ENCODE measurements around the gene PSAPL1. TPM values are rescaled to one million over a fixed set of nuclear protein-coding genes. Genes with fewer than 3 reads are reported as not detected.
A peak's percentile ranks its signal among the peaks of the same experiment; 100 is the strongest.

PSAPL1 gene
- total RNA-seq, 1 experiment from 2014 or later = not detected

GRCh38 chr4:7419961-7420660 lies 14.6 kb downstream of the PSAPL1 start:
- no peak for DNase-seq (ENCODE audit: low read depth)

DNA sequence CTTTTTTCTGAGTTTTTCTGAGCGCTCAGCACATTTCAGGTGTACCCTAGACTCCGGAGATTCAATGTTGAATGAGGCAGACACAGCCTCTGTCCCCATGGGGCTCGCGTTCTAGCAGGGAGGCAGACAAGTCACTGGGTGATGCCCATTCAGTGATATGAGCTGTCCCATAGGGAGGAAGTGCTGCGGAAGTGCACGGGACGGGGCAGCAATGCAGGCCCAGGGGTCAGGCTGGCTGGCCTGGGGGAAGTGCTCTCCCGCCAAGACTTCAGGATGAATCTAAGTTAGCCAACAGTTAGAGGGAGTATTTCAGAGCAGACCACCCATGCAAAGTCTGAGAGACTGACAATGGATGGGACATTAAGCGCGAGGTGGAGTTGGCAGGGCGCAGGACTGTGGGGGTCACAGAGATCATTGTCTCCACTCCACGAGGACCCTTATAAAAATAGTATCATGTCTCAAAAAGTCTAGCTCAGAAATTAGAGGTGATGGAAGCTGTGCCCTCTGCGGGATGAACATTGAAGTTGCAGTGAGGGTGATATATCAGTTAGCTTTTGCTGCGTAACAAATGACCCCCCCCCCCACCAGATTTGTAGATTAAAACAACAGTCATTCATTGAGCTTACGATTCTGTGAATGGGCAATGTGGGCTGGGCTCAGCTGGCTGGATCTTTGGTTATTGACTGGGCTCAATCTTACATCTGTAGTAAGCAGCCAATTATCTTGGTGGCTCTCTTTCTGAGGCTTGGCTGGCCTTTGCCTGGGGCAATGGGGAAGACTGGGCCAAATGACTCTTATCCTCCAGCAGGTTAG lies 16.4 kb downstream of the PSAPL1 start:
- no peak for DNase-seq (ENCODE audit: low read depth)

- no peak for DNase-seq (ENCODE audit: low read depth)
Observed at GRCh38 chr4:7417639-7418038, 17.1 kb downstream of the PSAPL1 start.

GRCh38 chr4:7416745-7417432 lies 17.8 kb downstream of the PSAPL1 start:
- DNase-seq (ENCODE audit: low read depth) = no peak

GRCh38 chr4:7415927-7416686 lies 18.6 kb downstream of the PSAPL1 start:
- DNase-seq (ENCODE audit: low read depth) = no peak

- DNase-seq (ENCODE audit: low read depth) = no peak
Observed at GRCh38 chr4:7414736-7415510, 19.8 kb downstream of the PSAPL1 start.

DNA sequence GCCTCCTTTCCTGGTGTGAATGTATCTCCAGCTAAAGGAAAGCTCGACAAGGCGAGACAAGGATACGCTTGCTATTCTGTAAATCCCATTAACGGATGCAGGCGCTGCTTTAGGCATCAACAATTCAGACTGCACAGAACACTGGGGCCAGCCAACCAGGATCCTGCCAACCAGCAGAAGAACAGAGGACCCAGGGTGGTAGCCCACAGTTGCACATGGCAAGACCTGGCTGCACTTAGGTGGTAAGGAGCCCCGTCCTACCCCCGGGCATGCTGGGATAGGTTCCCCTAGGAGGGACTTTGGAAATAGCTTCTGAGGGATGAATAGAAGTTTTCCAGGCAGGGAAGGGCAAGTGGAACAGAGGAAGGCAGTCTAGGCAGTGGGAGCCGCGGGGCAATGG lies 20.7 kb downstream of the PSAPL1 start:
- no peak for DNase-seq (ENCODE audit: low read depth)

GRCh38 chr4:7412554-7412912 lies 22.2 kb downstream of the PSAPL1 start:
- DNase-seq (ENCODE audit: low read depth) = no peak

- DNase-seq (ENCODE audit: low read depth) = no peak
Observed at GRCh38 chr4:7411896-7412553, 22.7 kb downstream of the PSAPL1 start.

GRCh38 chr4:7411491-7411890 lies 23.2 kb downstream of the PSAPL1 start:
- DNase-seq (ENCODE audit: low read depth) = no peak

DNA sequence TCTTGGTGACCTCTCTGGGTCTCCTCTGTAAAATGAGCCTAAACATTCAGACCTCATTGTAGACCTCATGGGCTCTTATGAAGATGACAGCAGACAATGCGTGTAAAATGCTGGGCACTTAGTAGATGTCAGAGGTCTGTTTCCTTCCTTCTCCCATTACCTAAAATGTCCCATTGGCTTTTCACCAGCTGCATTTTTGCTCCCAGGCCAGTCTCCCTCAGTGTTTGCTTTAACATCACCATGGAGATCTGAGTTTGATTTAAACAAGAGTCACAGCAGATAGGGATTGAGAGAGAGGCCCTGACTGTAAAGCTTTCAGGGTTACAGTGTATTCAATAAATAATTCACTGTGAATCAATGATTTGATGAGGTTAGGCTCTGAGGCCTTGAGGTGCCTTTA lies 24.3 kb downstream of the PSAPL1 start:
- peak; percentile 20 for DNase-seq (ENCODE audit: low read depth)

- DNase-seq (ENCODE audit: low read depth) = no peak
Observed at GRCh38 chr4:7408166-7408565, 26.6 kb downstream of the PSAPL1 start.

DNA sequence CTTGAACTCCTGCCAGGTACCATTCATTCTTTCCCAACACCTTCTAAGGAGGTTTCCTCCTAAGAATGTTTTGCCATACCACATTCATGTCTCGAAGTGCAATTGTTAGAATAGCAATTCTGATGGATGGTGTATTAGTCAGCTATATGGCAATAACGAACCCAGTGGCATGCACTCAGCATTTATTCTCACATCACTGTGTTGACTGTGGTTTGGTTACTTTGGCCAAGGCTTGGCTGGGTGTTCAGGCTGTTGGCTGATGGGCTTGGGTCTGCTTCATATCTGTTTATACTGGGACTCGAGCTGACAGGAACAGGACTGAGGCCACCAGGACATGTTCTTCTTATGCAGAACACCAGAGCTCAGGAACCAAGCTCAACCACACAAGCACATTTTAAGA lies 31.7 kb downstream of the PSAPL1 start:
- DNase-seq (ENCODE audit: low read depth) = no peak

GRCh38 chr4:7402526-7402925 lies 32.2 kb downstream of the PSAPL1 start:
- no peak for DNase-seq (ENCODE audit: low read depth)

GRCh38 chr4:7400671-7401298 lies 33.9 kb downstream of the PSAPL1 start:
- no peak for DNase-seq (ENCODE audit: low read depth)

DNA sequence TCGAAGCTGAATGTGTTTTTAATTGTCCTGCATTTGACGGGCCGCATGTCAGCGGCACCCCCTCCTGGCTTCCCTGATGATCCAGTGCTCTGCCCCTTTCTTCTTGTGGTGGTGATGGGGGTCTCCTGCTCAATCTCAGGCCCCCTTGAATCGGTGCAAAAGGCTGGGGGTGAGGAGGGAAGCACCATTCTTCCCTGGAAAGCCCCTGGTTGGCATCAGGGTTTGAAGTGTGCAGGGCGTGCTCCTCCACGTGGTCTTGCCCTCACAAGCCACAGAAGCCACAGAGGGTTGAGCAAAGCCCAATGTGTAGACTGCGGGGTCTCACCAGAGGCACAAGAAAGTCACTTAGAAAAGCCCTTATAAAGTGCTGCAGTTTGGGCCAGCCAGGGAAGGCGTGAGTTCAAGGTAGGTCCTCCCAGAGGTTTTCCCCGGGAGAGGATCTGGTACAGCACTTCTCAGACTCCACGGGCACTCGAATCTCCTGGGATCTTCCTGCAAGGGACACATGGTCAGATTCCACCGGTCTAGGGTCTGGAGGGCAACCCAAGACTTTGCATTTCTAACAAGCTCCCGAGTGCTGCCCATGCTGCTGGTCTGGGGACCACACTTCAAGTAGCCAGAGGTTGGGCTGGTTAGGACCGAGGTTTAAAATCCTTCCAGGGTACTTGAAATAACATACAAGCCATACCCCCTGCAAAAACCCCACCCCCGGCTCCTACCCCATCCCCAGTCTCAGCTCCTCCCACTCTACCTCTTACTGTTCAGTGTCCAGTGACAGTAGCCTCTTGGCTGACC lies 35.1 kb downstream of the PSAPL1 start:
- DNase-seq (ENCODE audit: low read depth) = no peak

GRCh38 chr4:7398788-7399439 lies 35.8 kb downstream of the PSAPL1 start:
- DNase-seq (ENCODE audit: low read depth) = no peak

DNA sequence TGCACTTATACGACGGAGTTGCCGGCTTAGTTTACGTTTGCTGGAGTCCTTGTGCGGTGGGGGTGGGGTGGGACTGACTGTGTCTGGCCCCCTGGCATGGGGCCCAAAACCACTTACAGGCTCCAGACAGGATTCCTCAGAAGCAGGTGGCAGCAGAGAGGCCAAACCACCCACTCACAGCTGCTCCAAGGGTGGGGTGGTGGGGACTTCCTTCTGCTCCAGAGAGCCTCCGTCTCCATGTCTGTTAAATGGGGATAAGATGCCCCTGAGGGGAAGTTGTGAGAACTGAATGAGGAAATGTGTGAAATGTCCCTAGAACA lies 36.7 kb downstream of the PSAPL1 start:
- peak; percentile 78 for DNase-seq (ENCODE audit: low read depth)
